HEK293T (cell line): ENCODE measurements around the gene CDK5RAP2.

Source experiments
- ARNT ChIP-seq: fragments of 450-650 bp; IDR thresholded peaks from 2 replicates; pipeline ENCODE4 v1.6.1; 2017; ENCODE audit warnings: mild to moderate bottlenecking
- BHLHE40 ChIP-seq: fragments of 450-650 bp; IDR thresholded peaks from 2 replicates; pipeline ENCODE4 v1.6.1; 2016; ENCODE audit warnings: mild to moderate bottlenecking, moderate library complexity, borderline replicate concordance
- CTBP1 ChIP-seq: fragments of 450-650 bp; IDR thresholded peaks from 2 replicates; pipeline ENCODE4 v1.6.1; 2016; ENCODE audit warnings: borderline replicate concordance
- FOXA1 ChIP-seq: fragments of 450-650 bp; IDR thresholded peaks from 2 replicates; pipeline ENCODE4 v1.6.1; 2016; ENCODE audit warnings: mild to moderate bottlenecking
- FOXK2 ChIP-seq: fragments of 450-650 bp; IDR thresholded peaks from 2 replicates; pipeline ENCODE4 v1.6.1; 2016; ENCODE audit warnings: mild to moderate bottlenecking
- FOXM1 ChIP-seq: fragments of 450-650 bp; IDR thresholded peaks from 2 replicates; pipeline ENCODE4 v1.6.1; 2017; ENCODE audit warnings: mild to moderate bottlenecking, borderline replicate concordance
- HDGF ChIP-seq: fragments of 450-650 bp; IDR thresholded peaks from 2 replicates; pipeline ENCODE4 v1.6.1; 2017; ENCODE audit warnings: antibody characterized with exemption, borderline replicate concordance
- LEF1 ChIP-seq: fragments of 450-650 bp; IDR thresholded peaks from 2 replicates; pipeline ENCODE4 v1.6.1; 2017; ENCODE audit warnings: mild to moderate bottlenecking, borderline replicate concordance
- SP1 ChIP-seq: fragments of 450-650 bp; IDR thresholded peaks from 2 replicates; pipeline ENCODE4 v1.6.1; 2017
- SUZ12 ChIP-seq: fragments of 450-650 bp; IDR thresholded peaks from 2 replicates; pipeline ENCODE4 v1.6.1; 2016; ENCODE audit warnings: mild to moderate bottlenecking
- TARDBP ChIP-seq: fragments of 450-650 bp; IDR thresholded peaks from 2 replicates; pipeline ENCODE4 v1.6.1; 2016

DNA sequence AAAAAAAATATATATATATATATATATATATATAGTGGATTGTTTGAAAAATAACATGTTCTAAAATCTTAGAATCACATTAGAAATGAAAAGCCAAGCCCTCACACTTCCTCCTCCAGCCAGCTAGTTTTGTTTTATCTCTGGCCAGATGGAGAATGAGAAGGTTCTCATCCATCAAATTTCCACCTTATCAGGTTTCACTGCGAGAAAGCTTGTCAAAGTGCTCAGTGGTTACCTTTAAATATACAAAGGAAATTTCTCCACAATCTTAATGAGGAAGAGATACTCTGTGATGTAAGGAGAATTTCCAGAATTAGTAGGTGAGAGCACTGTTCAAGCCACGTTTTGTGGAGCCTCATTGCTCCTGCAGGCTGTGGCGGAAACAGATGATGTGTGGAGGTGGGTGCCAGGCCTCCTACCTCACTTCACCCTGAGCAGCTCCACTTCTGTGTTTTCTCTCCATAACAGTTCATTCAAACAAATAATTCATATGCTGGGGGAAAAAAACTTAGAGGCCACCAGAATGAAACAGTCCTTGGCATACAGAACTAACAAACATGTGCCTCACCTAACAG lies 71.9 kb downstream of the CDK5RAP2 start:
- TF ChIP-seq BHLHE40 (no peak), CTBP1 (no peak), HDGF (no peak), FOXK2 (no peak), SP1 (no peak), TARDBP (no peak), FOXA1 (no peak), ARNT (no peak), FOXM1 (no peak), LEF1 (no peak), SUZ12 (no peak)
